HG03457 (cell line): Measurements from ENCODE around the gene DOP1A.

ENCODE experiments used
- ATAC-seq: cut with Tn5 transposase; IDR thresholded peaks from one replicate; pipeline ENCODE4 v1.9.1; 2021; ENCODE audit warnings: moderate number of reproducible peaks; ENCODE audit not compliant: unreplicated experiment

Gene DOP1A

GRCh38 chr6:83071023-83071422, 3.6 kb downstream of the DOP1A start:
- ATAC-seq = peak; percentile 49

DNA sequence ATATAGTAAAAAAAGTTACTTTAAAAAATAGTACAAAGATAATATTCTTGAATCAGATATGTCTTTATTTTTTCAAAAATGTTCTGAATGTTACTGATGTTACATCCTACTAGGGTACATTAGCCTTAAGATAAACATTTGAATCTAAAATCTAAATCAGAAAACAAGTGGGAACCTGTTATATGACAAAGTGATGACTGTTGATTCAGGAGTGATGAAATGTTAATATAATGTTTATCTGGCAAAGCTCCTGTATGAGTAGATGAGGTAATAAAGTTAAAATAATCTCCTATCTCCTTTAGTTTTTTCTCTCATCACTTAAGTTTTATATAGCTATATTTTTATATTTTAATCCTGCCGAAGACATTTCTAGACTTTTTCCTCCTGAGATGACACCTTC, 4.2 kb downstream of the DOP1A start:
- no peak for ATAC-seq

GRCh38 chr6:83072726-83073125, 5.3 kb downstream of the DOP1A start:
- no peak for ATAC-seq

DNA sequence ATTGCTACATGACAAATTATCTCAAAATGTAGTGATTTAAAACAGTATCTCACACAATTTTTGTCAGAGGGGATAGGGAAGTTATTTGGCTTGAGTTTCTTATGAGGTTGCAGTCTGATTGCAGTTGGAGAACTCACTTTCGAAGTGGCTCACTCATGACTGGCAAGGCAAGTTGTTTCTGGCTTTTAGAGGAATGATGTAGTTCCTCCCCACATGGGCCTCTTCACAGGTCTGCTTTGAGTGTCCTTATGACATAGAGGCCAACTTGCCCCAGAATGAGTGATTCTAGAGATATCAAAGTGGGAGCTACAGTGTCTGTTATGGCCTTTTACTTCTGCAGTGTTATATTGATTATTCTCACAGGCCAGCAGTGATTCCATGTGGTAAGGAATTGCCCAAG, 6.1 kb downstream of the DOP1A start:
- no peak for ATAC-seq

GRCh38 chr6:83083476-83083875, 16.0 kb downstream of the DOP1A start:
- no peak for ATAC-seq

- peak; percentile 99 for ATAC-seq
Observed at GRCh38 chr6:83086751-83087150, 19.3 kb downstream of the DOP1A start.

DNA sequence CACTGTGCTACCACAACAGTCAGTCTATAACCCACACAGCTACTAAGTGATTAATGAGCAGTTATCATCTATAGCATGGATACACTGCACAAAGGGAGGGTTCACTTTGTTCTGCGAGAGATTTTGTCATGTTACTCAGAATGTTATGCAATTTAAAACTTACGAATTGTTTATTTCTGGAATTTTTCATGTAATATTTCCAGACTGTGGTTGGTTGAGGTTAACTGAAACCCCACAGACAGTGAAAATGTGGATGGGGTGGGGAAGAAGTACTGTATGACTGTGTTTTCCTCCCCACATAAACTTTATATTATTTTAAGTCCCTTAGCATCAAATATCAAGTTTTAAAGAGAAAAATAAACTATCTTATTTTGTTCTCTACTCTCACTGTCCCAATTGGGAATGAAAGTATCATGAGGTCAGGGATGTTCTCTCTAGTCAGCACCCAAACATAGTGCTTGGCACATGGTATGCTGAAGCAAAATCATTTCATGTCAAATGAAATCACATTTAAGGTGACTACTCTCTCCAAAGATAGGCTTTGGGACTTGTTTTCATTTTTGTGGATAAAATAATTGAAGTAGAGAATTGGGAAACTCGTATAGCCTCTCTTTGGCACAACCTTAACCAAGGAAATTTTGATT, 25.4 kb downstream of the DOP1A start:
- ATAC-seq = no peak

DNA sequence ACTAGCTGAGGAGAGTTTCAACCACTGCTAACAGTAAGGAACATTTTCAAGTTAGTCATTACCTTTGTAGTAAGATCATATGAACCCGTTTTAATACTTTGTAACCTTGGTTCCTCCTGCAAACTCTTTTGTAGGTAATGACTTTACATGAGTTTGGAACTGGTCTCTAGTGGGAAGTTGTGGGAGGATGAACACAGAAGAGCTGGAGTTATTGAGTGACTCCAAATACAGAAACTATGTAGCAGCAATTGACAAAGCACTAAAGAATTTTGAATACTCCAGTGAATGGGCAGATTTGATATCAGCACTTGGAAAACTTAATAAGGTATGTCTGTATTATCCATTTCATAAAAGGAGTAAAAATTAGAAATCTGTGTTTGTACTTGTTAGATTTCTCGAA, 29.3 kb downstream of the DOP1A start:
- no peak for ATAC-seq

GRCh38 chr6:83097204-83097603, 29.7 kb downstream of the DOP1A start:
- ATAC-seq = no peak

- ATAC-seq = no peak
Observed at GRCh38 chr6:83097675-83098074, 30.2 kb downstream of the DOP1A start.

DNA sequence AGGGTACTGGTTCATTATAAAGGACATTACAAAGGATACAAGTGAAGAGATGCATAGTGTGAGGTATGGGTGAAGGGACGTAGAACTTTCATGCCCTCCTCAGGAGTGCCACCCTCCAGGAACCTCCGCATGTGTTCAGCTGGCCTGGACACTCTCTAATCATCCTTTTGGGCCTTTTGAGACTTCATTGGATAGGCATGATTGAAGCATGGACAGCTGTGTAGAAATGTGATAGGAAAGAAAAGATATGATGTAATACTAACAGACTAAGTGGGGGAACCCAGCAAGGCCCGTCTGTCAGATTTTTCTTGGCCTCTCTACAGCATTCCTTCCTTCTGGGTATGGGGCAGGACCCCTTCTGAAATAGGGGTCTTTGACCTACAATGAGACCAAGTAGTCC, 31.1 kb downstream of the DOP1A start:
- no peak for ATAC-seq

GRCh38 chr6:83108378-83108777, 40.9 kb downstream of the DOP1A start:
- ATAC-seq = no peak

- no peak for ATAC-seq
Observed at GRCh38 chr6:83113258-83113657, 45.8 kb downstream of the DOP1A start.

DNA sequence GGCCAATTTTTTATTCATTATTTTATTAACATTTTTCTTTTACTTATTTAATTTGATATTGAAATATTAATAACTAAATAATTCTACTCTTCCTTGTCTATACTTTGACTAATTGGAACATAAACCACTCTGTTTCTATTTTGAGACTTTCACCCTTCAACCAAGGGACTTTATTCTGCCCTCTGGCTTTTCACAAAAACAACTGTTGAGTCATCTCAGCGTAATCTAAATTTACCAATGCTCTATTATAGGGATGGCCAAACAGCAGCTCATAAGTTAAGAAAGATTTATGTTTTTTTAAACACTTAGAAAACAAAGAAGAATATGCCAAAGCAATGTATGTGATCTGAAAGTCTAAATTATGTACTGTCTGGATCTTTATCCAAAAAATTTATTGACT, 46.7 kb downstream of the DOP1A start:
- ATAC-seq = no peak

DNA sequence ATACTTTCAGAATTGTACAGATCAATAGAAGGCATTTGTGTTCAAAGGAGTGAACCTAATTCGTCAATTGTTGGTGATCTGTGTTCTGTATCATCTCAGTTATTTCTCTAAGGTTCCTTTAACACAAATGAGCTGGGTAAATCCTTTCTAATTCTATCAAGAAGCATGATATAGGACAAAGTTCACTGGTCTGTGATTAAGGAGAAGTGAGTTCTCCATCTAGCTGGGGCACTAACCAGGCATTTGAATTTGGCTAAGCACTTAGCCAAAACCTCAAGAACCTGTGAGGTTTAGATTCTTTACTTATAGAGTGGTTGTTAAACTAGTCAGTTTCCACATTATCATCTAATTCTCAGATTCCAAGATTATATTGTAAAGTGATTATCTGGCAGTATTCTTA, 50.3 kb downstream of the DOP1A start:
- no peak for ATAC-seq

DNA sequence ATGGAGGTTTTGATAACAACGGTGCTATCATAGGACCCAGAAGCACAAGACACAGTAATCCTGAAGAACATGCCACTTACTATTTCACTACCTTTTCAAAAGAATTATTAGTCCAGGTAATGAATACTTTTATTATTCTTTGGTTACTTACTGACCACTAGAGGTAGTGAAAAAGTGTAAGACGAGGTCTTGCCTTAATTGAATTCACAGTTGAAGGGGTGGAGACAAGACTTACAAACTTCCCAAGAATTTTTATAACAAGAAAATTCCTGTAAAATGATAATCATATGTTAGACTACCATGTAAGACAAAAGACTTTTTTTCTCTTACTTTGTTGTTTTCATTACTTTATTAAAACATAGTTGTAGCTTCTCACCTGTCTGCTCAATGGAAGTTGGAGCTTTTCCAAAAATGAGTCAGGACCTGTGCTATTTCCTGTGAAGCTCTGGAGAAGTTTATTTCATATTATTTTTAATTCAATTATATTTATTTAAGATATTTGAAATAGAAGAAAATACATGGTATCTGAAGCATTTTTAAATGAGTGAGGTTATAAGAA, 52.4 kb downstream of the DOP1A start:
- ATAC-seq = no peak

GRCh38 chr6:83124553-83124952, 57.1 kb downstream of the DOP1A start:
- no peak for ATAC-seq

DNA sequence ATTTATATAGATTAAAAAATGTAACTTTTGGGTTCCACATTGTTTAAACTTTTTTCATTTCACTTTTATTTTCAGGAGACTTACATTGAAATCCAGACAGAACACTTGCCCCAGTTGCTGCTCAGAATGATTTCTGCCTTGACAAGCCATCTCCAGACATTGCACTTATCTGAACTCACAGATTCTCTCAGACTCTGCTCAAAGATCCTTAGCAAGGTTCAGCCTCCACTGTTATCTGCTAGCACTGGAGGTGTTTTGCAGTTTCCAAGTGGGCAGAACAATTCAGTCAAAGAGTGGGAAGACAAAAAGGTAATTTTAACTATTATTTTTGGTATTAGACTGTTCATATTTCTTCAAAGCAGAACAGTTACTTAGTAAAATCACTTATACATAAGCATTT, 58.0 kb downstream of the DOP1A start:
- ATAC-seq = no peak

- no peak for ATAC-seq
Observed at GRCh38 chr6:83126223-83126622, 58.8 kb downstream of the DOP1A start.

GRCh38 chr6:83126807-83127206, 59.3 kb downstream of the DOP1A start:
- no peak for ATAC-seq

- ATAC-seq = no peak
Observed at GRCh38 chr6:83127258-83127657, 59.8 kb downstream of the DOP1A start.

- no peak for ATAC-seq
Observed at GRCh38 chr6:83127976-83128375, 60.5 kb downstream of the DOP1A start.

DNA sequence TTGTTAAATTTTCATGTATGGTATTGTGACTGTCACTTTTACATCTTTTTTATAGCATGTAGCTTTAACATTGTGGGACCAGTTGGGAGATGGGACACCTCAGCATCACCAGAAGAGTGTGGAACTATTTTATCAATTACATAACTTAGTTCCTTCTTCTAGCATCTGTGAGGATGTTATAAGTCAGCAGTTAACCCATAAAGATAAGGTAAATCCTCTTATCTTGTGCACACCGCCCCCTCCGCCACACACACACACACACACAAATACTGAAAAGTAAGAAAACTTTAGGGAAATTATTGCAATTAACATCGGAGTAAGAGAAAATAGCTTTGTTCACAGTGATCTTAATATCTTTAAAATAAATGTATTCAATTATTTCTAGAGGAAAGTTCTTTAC, 64.7 kb downstream of the DOP1A start:
- no peak for ATAC-seq
